Chondrocyte (in vitro differentiated cells): ENCODE data around the gene SFSWAP. TPM values are rescaled to one million over a fixed set of nuclear protein-coding genes. Genes with fewer than 3 reads are reported as not detected.

Experiments used
- DNase-seq: peaks from one replicate; pipeline ENCODE4 v3.0.0; 2021; ENCODE audit warnings: mixed read lengths, low spot score
- H3K27ac Mint-ChIP-seq: one replicate; pipeline ENCODE4 v1.8.0; 2021; ENCODE audit warnings: mild to moderate bottlenecking, moderate library complexity, mixed read lengths; ENCODE audit not compliant: unreplicated experiment
- H3K27me3 Mint-ChIP-seq: 2 replicates; pipeline ENCODE4 v1.8.0; 2021; ENCODE audit warnings: low read depth, mixed read lengths
- H3K36me3 Mint-ChIP-seq: 2 replicates; pipeline ENCODE4 v1.8.0; 2021; ENCODE audit warnings: low read depth, mixed read lengths
- H3K4me1 Mint-ChIP-seq: 2 replicates; pipeline ENCODE4 v1.8.0; 2021; ENCODE audit warnings: low read depth, mild to moderate bottlenecking, mixed read lengths
- H3K4me3 Mint-ChIP-seq: one replicate; pipeline ENCODE4 v1.8.0; 2021; ENCODE audit warnings: mild to moderate bottlenecking, moderate library complexity, mixed read lengths; ENCODE audit not compliant: unreplicated experiment
- H3K9me3 Mint-ChIP-seq: 2 replicates; pipeline ENCODE4 v1.8.0; 2021; ENCODE audit warnings: low read depth, mixed read lengths
- CTCF ChIP-seq: fragments of 200-600 bp; sonication (generic); IDR thresholded peaks from 2 replicates; pipeline ENCODE4 v1.5.0; 2021; ENCODE audit warnings: antibody characterized with exemption, mild to moderate bottlenecking, moderate library complexity
- total RNA-seq: library from RNA; stranded (reverse); gene quantifications from 3 replicates; pipeline ENCODE4 v1.2.1, GENCODE V29; 2021

SFSWAP gene
- total RNA-seq, 1 donor from 2014 or later, result 33.0 TPM

GRCh38 chr12:131810726-131811125 is 99.8 kb downstream of the SFSWAP start:
- no peak for TF ChIP-seq CTCF
- no peak for DNase-seq
- H3K9me3 Mint-ChIP-seq, result peaks cover 6% of the 10 kb centered on the region
- no peaks in the 10 kb centered on the region for H3K4me1 Mint-ChIP-seq
- no peak overlapping the region for H3K27ac Mint-ChIP-seq
- no peak overlapping the region for H3K4me3 Mint-ChIP-seq
- H3K27me3 Mint-ChIP-seq, result no peaks in the 10 kb centered on the region
- H3K36me3 Mint-ChIP-seq, result peaks cover 4% of the 10 kb centered on the region

- no peak for DNase-seq
- Mint-ChIP-seq H3K9me3 (peaks cover 6% of the 10 kb centered on the region), H3K4me1 (no peaks in the 10 kb centered on the region), H3K27ac (no peak overlapping the region), H3K36me3 (peaks cover 4% of the 10 kb centered on the region), H3K27me3 (peaks cover 2% of the 10 kb centered on the region), H3K4me3 (no peak overlapping the region)
- no peak for TF ChIP-seq CTCF
These were observed 104.2 kb downstream of the SFSWAP start for GRCh38 chr12:131815131-131815530.

- no peak overlapping the region for H3K27ac Mint-ChIP-seq
These were observed 105.6 kb downstream of the SFSWAP start for GRCh38 chr12:131816495-131816894.

GRCh38 chr12:131817241-131817640 is 106.4 kb downstream of the SFSWAP start:
- peaks cover 2% of the 10 kb centered on the region for H3K27me3 Mint-ChIP-seq
- H3K36me3 Mint-ChIP-seq, result peaks cover 3% of the 10 kb centered on the region
- H3K27ac Mint-ChIP-seq, result no peak overlapping the region
- H3K4me1 Mint-ChIP-seq, result no peaks in the 10 kb centered on the region
- H3K9me3 Mint-ChIP-seq, result peaks cover 6% of the 10 kb centered on the region
- H3K4me3 Mint-ChIP-seq, result no peak overlapping the region
- no peak for DNase-seq
- TF ChIP-seq CTCF, result no peak

More at GRCh38 chr12:131816495-131816894, 105.6 kb downstream of the SFSWAP start:
- H3K36me3 Mint-ChIP-seq, result peaks cover 4% of the 10 kb centered on the region
- peaks cover 2% of the 10 kb centered on the region for H3K27me3 Mint-ChIP-seq
- peaks cover 6% of the 10 kb centered on the region for H3K9me3 Mint-ChIP-seq
- no peak for TF ChIP-seq CTCF
- DNase-seq, result no peak
- no peaks in the 10 kb centered on the region for H3K4me1 Mint-ChIP-seq
- H3K4me3 Mint-ChIP-seq, result no peak overlapping the region

GRCh38 chr12:131818821-131819585 is 108.1 kb downstream of the SFSWAP start:
- Mint-ChIP-seq H3K4me3 (no peak overlapping the region), H3K36me3 (no peaks in the 10 kb centered on the region), H3K27me3 (peaks cover 2% of the 10 kb centered on the region), H3K9me3 (no peaks in the 10 kb centered on the region), H3K27ac (no peak overlapping the region), H3K4me1 (no peaks in the 10 kb centered on the region)
- DNase-seq, result no peak
- TF ChIP-seq CTCF, result no peak
